ENCODE results near the gene PER2.

Gene PER2

DNA sequence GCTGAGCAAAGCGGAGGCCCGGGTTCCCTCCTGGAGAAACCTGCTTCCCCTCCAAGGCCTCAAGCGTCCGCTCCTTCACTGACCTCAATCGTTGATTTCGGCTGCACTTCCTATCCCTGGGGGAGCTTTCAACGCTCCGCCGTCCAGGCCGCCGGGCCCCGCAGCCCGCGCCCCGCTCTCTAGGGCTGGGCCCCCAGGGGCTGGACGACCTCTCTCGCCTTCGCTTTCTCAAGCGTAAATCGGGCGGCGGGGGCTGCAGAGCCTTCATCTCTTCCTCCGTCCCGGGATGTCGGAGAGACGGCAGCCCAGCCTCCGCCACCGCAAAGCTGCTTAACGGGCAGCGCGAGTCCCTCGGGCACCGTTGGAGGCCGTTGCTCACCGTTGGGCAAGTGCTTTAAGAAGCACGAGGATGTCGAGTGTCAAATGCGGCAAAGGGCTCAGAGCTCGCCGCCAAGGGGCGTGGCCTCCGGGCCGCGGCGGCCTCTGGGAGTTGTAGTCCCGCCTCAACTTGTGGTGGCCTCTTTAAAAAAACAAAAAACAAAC, 57.1 kb downstream of the PER2 start:
- DNase-seq (ENCODE audit: low read depth, low spot score), result peak; percentile 56

DNA sequence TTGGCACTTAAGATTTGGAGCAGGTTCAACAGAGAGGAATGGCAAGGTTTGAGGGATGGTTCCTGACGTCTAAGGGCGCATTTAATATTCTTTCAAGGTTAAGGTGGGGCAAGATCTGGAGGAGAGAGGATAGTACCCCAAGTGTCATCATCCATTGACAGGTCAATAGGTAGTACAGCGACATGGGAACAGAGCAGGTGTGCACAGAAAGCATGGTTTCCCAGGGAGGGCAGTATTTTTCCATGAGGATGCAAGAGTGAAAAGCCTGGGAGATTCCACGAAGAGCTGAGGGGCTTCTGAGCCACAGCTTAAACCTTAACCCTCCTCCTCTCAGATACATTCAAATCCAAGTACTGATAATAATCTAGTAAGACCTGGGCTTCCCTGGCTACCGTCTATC, 57.7 kb downstream of the PER2 start:
- DNase-seq (ENCODE audit: low read depth, low spot score), result no peak

DNA sequence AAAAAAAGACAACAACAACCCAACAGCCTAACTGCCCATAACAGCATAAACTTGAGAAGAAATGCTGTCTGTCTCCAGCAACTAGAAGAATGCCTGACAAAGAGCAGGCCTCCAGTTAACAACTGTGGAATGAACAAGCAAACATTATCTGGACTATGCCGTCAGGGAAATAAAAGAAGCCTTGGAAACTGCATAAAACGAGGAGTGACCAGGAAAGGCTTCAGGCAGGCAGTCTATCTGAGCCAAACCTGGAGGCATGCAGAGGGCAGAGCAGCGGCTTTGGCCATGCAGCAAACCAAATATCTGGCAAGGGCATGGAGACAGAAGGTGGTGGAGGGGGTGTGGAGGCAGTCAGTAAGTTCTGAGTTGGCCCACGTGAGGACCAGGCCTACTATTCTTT, 59.7 kb downstream of the PER2 start:
- DNase-seq (ENCODE audit: low read depth, low spot score), result no peak

DNA sequence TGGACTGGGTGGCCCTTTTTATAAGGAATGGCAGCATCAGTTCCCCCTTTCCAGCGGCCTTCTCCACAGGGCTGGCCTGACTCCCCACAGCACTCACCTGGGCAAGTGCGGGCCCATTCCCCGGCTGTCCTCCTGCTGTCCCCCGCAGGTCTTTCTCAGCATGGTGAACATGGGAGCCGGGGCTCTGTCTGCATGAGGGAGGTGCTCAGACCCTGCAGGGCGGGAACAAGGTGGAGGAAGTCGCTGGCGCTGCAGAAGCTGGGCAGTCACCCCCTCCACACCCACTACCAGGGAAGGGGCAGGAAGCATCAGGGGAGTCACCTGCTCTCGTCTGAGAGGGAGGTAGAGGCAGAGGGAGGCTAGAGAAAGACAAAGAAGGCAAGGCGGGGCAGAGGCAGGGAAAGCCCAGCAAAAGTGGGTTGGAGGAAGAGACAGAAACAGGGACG, 60.8 kb downstream of the PER2 start:
- DNase-seq (ENCODE audit: low read depth, low spot score), result no peak

DNA sequence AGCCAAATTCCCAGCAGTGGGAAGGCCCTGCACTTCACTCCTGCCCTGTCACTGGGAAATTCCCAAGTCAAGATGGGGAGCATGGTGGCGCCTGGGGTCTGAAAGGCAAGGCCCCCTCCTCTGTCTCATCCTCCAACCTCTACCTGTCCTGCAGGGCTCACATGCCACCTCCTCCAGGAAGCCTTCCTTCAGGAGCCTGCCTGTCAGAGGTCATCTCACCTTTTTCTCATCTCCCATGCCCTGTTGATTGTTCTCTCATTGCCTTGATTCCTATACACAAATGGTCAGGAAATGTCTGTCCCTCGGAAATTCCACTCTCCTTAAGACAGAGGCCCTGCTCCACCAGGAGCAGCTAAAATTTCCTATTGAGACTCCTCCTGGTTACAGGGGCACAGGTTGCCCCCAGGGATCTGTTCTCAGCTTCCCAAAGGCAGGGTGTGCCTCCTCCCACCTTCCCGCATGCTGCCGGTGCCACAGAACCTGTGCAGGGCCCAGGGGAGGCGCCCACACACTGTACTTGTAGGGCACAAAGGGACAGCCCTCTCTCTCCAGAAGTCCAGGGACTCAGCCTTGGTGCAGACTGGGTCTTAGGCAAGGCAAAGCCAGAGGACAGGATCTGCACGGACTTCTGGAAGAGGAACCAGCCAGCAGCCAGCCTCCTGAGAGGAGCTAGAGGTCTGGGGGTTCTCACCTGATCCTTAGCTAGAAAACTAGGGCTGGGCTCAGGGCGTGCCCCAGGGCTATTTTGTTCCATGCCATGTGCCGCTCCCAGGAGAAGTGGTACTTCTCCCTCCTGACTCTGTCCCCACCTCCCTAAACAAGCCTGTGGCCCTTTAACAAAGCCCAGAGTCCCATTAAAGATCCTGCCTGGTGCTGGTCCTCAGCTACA, 61.5 kb downstream of the PER2 start:
- no peak for DNase-seq (ENCODE audit: low read depth, low spot score)

DNA sequence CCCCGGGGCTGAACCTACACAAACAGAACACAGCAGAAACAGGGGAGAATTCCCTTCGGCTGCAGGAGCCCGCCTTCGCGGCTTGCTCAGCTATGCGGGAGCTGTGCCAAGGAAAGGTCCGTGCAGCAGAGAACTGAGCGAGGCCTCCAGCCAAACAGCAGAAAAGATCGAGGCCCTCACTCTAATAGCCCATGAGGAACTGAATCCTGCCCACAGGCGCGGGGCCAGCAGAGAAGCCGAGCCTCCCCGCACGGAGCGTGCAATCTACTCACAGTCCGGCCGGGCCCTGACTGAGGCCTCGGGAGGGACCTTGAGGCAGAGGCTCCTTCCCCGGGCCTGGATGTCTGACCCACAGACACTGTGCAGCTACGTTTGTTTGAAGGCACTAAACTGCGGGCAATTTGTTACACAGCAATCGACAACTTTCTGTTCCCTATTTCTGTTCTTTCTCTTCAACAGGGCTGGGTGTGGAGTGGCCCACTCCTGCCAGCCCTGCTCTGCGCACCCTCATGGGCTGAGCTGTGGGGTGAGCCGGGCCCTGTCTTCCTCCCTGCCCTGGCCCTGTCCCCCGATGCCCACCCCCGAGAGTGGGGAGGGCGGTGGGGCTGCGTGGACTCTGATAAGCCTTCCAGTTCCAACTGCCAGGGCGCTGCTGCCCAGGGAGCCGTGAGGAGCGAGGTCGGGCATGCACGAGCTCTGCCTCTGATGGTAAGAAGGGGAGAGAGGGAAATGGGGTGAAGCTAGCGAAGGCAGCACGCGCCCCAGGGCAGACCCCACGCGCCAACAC, 62.3 kb downstream of the PER2 start:
- no peak for DNase-seq (ENCODE audit: low read depth, low spot score)

DNA sequence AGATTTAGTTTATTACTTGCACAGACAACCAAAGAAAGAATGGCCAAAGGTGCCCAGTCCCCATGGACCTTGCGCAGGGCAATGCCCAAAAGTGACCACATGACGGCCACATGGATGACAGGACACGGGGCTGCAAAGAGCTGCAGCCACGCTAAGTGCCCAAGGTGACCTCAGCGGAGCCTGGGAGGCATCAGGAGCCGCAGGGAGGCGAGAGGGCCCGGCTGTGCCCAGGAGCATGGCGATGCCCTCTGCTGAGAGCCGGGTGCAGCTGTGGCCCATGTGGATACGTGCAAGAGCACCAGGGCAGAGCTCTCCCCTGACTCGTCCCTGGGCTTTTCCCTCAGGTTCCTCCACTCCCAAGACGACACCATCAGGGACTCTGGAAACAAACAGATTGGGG, 63.3 kb downstream of the PER2 start:
- DNase-seq (ENCODE audit: low read depth, low spot score), result no peak

DNA sequence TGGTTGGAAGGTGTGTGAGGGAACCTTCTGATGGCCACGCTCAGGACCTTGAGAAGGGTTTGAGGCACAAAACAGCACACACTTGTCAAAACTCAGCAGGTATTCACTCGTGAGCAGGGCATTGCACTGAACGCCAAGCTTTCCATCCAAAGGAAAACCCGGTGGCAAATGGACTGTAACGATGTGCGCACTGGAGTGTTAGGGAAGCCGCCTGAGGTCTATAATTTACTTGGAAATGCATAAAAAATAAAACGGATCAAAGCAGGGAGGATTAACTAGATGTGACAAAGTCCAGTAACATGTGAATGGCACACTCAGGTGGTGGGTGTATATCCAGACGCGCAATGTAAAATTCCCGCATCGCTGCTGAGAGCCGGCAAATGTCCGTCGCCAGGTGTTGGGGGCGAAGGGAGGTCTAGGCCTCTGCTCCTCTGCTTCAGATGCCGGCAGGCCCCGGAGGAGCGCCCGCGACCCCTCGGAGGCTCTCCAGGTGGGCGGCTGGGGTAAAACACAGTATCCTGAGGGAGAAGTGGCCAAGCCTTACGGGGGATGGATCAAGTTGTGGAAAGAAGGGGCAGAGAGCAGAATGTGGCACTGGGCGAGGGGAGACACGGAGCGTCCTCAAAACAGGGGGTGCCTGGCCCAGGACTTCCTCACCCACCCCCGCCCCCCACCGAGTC, 63.9 kb downstream of the PER2 start:
- DNase-seq (ENCODE audit: low read depth, low spot score), result no peak

DNA sequence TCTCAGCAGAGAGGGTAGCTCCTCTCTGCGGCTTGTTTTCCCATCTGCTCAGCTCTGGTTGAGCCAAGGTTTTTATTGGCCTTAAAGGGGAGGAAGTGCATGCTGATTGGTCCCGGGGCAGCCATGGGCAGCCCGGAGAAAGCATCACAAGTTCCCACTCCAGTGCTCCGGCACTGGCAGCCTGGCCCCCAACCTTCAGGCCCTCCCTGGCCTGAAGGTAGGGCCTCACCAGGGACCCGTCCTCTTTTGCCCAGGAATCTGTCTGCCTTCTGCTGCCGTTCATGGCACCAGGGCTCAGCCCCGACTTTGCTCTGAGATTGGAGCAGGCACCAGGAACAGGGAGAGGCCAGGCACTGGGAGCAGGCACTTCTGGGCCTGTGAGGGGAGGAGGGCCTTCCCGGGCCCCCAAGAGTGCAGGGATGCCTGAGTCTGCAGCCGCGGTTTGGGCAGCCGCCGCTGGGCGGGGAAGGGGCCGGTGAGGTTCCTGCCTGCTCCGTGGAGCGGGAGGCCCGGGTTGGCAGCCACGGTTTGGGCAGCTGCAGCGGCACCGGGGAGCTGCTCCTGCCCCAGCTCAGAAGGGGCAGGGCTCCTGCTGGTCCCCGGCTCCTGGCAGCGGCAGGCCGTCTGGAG, 67.4 kb downstream of the PER2 start:
- DNase-seq (ENCODE audit: low read depth, low spot score), result no peak

DNA sequence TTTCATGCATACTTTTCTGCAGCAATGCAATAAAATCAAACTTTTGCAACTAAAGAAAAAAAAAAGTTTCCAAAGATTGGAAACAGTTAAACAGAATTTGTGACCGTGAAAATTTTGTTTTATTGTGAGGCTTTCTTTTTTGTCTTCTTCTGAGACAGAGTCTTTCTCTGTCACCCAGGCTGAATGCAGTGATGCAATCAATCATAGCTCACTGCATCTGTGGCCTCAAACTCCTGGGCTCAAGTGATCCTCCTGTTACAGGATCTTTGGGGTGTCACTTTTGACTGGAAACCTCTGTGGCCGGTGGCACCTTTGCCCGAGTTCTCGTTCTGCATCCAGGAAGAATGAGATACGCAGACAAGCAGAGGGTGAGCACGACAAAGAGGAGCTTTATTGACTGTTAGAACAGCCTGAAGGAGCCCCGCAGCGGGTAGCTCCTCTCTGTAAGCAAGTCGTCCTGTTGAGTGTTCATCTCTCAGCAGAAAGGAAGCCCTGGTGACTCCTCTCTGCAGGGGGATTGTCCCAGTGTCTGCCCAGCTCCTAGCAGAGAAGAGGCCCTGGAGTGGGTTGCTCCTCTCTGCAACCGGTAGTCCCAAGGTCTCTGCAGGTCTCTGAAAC, 68.0 kb downstream of the PER2 start:
- DNase-seq (ENCODE audit: low read depth, low spot score), result no peak

DNA sequence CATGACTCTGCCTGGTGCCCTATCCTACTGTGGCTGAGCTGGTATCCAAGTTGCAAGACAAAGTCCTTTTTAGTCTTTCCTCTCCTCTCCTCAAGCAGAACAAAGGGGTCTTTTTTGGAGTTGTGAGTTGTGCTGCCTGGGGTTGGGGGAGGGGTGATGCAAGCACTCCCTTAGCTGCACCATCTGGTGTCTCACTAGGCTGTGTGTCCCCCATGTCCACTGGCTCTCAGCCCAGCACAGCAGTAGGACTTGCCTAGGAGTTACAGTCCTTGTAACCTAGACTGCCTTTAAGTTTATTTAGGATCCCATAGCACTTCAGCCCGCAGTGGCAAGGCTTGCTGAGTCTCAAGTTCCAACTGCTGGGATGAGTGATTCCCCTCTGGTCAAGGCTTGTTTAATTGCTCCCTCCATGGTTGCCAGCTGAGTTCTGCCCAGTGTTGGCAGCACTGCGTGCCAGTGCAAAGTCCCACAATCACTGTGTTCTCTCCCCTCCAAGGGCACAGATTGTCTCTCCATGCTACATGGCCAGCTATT, 71.7 kb downstream of the PER2 start:
- no peak for DNase-seq (ENCODE audit: low read depth, low spot score)

DNA sequence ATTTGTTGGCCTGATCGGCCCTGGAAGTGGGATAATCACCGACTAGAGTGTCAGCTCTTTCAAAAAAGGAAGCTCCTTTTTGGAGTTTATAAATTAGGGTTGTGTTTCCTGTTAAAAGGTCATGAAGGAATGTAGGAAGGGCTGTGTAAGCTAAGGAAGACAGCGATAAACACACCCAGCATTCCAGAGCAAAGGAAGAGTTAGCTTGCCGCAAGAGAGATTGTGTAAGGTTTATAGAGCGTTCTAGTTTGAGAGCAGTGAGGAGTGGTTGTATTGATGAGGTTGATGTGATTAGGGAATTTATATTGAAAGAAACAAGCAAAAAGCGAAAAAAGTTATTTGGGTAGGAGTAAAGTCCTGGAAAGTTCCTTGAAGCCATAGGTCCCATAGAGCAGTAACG, 81.4 kb downstream of the PER2 start:
- DNase-seq (ENCODE audit: low read depth, low spot score), result no peak

DNA sequence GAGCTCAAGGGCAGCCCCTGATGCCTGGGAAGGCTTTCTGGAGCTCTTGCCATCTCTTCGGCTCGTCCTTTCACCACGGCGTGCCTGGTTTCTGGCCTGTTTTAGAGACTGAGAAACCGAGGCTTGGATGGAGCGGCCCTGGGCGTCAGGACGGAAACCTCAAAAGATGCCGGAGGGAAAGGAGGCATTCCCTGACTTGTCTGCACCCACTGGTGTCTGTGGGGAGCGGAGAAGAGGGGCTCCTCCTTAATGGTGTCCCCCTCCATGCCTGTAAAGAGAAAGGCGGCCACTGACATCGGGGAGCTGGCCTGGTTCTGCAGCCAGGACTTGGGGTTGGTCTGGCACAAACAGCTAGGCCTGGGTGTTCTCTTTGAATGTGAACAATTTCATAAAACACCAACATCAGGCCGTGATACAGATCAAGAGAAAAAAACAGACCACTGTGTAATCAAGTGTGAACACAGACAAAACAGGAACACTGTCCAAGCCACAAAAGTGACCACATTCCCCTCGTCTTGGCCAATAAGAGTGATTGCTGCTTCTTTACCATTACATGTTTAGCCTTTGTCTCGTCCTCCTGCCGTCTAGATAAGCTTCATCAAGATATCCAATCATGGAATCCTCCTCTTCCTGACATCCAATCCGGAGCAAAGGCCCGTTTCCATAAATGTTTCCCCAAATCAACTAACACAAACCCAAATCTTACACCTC, 84.3 kb downstream of the PER2 start:
- DNase-seq (ENCODE audit: low read depth, low spot score), result no peak

DNA sequence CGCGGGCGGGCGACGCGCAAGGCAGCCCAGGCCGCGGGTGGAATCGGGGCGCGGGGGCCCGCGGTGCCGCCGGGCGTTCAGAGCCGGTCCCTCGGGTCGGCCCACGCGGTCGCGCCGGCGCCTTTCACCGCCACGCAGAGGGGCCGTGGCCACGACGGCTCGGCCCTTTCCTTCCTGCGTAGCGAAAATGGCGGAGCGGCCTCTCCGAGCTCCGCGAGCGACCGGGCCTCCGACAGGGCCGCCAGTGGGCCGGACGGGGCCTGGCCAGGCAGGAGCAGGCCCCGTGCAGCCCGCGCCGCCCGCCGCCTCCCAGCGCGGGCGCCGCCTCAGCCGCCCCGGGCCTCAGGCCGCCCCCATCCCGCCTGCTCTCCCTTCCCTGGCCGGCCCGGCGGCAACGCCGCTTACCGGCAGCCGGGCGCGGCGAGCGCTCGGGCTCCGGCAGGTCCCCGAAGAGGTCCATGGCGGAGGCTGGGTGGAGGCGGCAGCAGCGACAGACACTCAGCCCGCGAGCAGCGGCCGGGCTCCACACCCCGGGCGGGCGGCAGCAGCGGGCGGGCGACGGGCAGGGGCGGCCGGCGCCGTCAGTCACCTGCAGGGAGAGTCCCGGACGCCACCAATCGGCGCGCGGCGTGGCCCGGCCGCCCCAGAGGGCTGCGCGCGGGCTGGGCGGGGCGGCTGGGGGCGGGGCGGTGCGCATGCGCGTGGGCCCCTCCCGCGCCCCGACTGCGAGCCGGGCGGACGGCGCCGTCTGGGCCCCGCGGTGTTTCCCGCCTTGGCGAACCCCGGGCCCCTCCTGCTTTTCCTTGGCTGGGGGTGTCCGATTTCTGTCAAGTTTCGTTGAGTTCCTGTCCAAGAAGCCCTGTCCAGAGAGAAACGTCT, 85.1 kb downstream of the PER2 start, which contains the start of gene ILKAP:
Gene ILKAP, minus strand, starts transcription at position 602 of the 879 bp plus-strand sequence. Its CDS starts 142 bp downstream, at position 460.
- peak; percentile 82 for DNase-seq (ENCODE audit: low read depth, low spot score)

DNA sequence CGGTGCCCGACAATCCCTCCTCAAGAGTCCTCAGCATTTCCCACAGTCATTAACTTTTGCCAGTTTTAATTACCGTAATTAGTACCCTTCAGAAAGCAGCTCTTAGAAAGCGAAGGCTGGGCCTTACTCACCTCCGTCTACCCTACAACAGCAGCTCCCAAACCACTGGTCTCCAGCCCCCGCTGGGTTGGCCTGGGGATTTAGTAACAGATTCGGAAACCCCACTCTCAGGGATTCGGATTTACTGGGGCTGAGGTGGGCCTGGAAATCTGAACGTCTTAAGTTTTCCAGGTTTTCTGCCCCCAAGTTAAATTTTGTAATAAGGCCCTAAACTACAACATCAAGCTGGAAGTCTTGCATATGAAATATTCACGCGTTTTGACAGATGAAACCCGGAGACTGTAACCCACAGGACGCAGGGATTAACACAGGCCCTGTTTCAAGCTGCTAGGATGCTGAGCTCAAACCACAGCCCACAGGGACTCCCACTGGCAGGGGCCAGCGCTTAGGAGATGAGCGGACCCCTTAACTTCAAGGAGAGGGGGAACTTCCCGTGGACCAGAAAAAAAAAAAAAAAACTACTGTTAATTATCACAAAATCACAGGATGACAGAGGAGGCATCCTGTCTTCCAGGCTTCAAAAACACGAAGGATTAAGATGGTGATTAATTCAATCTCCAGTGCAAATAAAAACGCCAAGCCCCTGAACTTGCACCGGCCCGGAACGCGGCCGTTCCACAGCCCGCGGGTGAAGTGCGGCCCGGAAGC, 85.9 kb downstream of the PER2 start:
- DNase-seq (ENCODE audit: low read depth, low spot score), result no peak
